Measurements from ENCODE around the gene SLC35F3. TPM values are rescaled to one million over a fixed set of nuclear protein-coding genes. Genes with fewer than 3 reads are reported as not detected.

The SLC35F3 gene
- total RNA-seq, 2 donors from 2014 or later, result not detected

DNA sequence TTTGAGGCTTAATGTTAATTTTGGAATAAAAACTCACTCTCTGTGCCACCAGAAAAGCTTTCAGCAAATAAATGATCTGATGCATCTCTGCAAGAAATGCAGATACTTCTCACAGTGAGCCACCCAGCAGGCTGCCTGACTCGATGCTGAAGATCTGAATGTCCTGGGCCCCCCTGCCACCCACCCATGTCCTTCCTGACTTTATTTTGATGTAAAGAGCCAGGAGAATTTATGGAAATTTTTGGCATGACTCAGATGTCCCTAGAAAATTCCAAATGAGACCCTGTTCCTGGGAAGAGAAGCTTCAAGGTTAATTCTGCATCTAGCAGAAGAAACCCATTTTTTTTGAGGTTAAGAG, 406.0 kb downstream of the SLC35F3 start:
- no peak for DNase-seq (ENCODE audit: low spot score)
- Histone ChIP-seq H3K36me3 (no peaks in the 10 kb centered on the region), H3K9me3 (no peaks in the 10 kb centered on the region), H3K4me1 (no peaks in the 10 kb centered on the region), H3K27me3 (no peaks in the 10 kb centered on the region), H3K27ac (no peak overlapping the region), H3K4me3 (no peak overlapping the region)
- TF ChIP-seq, protein P1, sequence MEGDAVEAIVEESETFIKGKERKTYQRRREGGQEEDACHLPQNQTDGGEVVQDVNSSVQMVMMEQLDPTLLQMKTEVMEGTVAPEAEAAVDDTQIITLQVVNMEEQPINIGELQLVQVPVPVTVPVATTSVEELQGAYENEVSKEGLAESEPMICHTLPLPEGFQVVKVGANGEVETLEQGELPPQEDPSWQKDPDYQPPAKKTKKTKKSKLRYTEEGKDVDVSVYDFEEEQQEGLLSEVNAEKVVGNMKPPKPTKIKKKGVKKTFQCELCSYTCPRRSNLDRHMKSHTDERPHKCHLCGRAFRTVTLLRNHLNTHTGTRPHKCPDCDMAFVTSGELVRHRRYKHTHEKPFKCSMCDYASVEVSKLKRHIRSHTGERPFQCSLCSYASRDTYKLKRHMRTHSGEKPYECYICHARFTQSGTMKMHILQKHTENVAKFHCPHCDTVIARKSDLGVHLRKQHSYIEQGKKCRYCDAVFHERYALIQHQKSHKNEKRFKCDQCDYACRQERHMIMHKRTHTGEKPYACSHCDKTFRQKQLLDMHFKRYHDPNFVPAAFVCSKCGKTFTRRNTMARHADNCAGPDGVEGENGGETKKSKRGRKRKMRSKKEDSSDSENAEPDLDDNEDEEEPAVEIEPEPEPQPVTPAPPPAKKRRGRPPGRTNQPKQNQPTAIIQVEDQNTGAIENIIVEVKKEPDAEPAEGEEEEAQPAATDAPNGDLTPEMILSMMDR (IDR thresholded peaks at IDR 0.05), result no peak

DNA sequence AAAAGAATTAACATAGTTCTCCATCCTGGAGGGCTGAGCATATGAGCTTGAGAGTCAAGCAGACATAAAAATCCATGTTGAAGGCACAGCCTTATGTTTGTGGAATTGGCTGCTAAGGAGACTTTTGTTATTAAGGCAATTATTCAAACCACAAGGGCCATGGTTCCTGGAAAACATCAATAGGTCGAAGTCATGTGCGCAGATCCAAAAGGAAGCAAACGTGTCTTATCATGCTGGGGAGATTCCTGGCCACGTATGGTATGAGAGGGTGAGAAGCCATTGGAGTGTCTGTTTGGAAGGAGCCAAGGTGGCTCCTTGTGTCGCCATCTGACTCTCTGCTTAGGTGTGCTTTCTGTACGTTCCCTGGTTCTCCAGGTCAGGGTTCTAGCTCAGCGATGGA, 406.9 kb downstream of the SLC35F3 start:
- H3K36me3 ChIP-seq, result no peaks in the 10 kb centered on the region
- no peaks in the 10 kb centered on the region for H3K27me3 ChIP-seq
- no peak for DNase-seq (ENCODE audit: low spot score)
- H3K27ac ChIP-seq, result no peak overlapping the region
- TF ChIP-seq, protein P1 (IDR thresholded peaks at IDR 0.05), result no peak
- H3K4me3 ChIP-seq, result no peak overlapping the region
- H3K4me1 ChIP-seq, result no peaks in the 10 kb centered on the region
- no peaks in the 10 kb centered on the region for H3K9me3 ChIP-seq

DNA sequence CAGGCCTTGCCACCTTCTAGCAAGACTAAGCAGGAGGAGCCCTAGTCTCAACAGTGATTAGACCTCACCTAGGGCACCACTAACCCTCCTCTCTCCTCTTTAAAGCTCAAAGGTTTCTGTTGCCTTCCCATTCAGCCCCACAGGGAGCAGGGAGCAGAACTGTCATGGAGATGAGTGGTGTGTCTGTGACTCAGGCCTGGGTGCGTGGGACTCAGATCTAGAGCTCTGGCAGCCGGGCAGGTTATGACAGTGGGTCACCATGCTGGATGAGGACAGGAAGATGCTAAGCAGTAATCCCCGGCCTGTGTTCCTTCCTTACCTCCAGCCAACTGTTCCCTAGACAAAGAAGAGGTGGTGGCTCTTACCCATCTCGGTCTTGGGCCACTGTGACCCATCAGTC, 408.7 kb downstream of the SLC35F3 start:
- Histone ChIP-seq H3K4me3 (no peak overlapping the region), H3K4me1 (no peaks in the 10 kb centered on the region), H3K27ac (no peak overlapping the region), H3K36me3 (no peaks in the 10 kb centered on the region), H3K27me3 (no peaks in the 10 kb centered on the region), H3K9me3 (no peaks in the 10 kb centered on the region)
- DNase-seq (ENCODE audit: low spot score), result no peak
- TF ChIP-seq, protein P1 (IDR thresholded peaks at IDR 0.05), result no peak

DNA sequence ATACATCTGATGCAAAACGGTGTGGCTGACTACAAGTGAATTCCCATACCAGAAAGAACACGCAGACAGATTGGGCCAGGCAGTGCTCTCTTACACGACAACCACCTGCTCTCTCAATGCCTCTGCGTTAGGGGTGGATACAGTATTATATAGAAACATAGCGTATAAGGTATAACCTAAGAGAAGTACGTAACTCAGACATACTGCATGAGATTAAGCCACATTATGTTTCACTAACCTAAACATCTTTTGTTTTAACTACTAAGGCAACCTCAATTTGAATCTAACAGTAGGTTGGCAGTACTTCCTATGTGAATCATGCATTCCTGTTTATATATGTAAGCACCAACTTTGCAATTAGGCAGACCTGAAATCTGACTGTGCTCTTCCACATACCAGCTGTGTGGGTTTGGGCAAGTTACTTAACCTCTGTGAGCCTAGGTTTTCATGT, 410.6 kb downstream of the SLC35F3 start:
- Histone ChIP-seq H3K9me3 (no peaks in the 10 kb centered on the region), H3K4me1 (no peaks in the 10 kb centered on the region), H3K27me3 (no peaks in the 10 kb centered on the region), H3K4me3 (no peak overlapping the region), H3K27ac (no peak overlapping the region), H3K36me3 (no peaks in the 10 kb centered on the region)
- no peak for DNase-seq (ENCODE audit: low spot score)
- TF ChIP-seq, protein P1 (IDR thresholded peaks at IDR 0.05), result no peak

DNA sequence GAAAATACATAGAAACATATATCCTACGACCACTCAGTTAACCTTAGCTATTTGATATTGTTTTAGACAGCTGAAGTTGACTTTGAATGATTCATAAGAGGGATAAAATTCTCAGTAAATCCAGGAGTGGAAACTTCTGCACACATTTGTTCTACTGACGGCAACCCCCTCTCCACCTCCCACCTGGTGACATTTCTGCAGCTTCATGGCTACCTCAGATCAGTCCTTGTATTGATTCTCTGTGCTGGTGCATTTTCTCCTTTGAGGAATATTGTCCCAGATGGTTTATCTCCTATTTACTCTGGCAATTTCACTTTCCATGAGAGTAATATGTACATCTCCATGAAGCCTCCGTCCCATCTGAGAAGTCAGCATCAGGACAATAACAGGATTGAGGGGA, 411.1 kb downstream of the SLC35F3 start:
- no peaks in the 10 kb centered on the region for H3K36me3 ChIP-seq
- no peak for DNase-seq (ENCODE audit: low spot score)
- TF ChIP-seq, protein P1 (IDR thresholded peaks at IDR 0.05), result no peak
- H3K4me3 ChIP-seq, result no peak overlapping the region
- H3K4me1 ChIP-seq, result no peaks in the 10 kb centered on the region
- H3K9me3 ChIP-seq, result no peaks in the 10 kb centered on the region
- no peaks in the 10 kb centered on the region for H3K27me3 ChIP-seq
- H3K27ac ChIP-seq, result no peak overlapping the region

DNA sequence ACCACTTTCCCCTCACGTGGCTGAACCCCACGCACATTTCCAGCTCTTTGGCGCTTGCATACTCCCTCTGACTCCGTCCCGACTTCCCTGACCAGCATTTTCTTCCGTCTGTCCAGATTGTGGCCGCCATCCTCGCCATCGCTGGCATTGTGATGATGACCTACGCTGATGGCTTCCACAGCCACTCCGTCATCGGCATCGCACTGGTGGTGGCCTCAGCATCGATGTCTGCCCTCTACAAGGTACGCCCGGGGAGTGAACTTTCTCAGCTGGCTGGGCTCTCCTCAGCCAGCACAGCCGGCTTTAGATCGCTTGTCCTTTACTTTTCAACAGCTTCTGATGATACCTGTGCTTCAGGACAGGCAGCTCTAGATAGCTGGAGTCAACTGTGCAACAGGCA, 412.0 kb downstream of the SLC35F3 start:
- Histone ChIP-seq H3K27ac (no peak overlapping the region), H3K4me1 (no peaks in the 10 kb centered on the region), H3K9me3 (no peaks in the 10 kb centered on the region), H3K4me3 (no peak overlapping the region), H3K27me3 (peaks cover 0 to 5% of the 10 kb centered on the region in 2 donors), H3K36me3 (no peaks in the 10 kb centered on the region)
- TF ChIP-seq, protein P1 (IDR thresholded peaks at IDR 0.05), result no peak
- DNase-seq (ENCODE audit: low spot score), result no peak

Data from right atrium auricular region (tissue), 2 donors.